Mammary epithelial cell (primary cell): ENCODE measurements around the gene CREB5.

Experiments
- CTCF ChIP-seq, 2 donors: IDR thresholded peaks in 1 of 2; conservative IDR thresholded peaks in 1 of 2; 2 replicates each; pipeline ENCODE4 v1.5.1; 2011 to 2012; ENCODE audit warnings: inconsistent platforms in 2 of 2, low read length in 2 of 2, mild to moderate bottlenecking in 2 of 2, control low read depth in 1 of 2, low read depth in 1 of 2; ENCODE audit not compliant: insufficient read depth in 1 of 2; ENCODE audit errors: extremely low read depth in 1 of 2
- EZH2 ChIP-seq: IDR thresholded peaks from 2 replicates; pipeline ENCODE4 v1.6.1; 2012; ENCODE audit warnings: low read length, inconsistent platforms, borderline replicate concordance

GRCh38 chr7:28778786-28779185, 366.5 kb downstream of the CREB5 start:
- TF ChIP-seq EZH2 (no peak), CTCF (conservative IDR thresholded peaks at IDR 0.05 in 1 of 2, IDR thresholded peaks at IDR 0.05 in 1 of 2; ENCODE audit: extremely low read depth in 1 of 2, insufficient read depth in 1 of 2, low read depth in 1 of 2, low read length in 2 of 2) (no peak)
